ENCODE results near the gene IL1R1.

DNA sequence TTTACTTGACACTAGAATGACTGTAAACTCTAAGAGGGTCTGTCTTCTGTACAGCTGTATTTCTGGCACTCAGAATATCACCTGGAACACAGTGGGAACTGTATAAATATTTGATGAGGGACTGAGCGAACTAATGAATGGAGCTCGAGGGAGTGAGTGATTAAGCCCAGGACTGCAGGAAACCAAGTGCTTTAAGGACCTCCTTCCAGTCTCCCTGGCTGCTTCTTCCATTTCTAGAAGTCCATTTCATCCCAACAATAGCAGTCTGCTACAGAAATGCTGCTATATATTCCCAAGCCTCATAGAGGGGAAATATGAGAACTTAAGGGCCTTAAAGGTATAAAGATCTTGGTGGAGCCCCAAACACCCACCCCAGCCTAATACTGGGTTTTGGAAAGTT is 41.5 kb downstream of the IL1R1 start:
- TF ChIP-seq, protein P1, sequence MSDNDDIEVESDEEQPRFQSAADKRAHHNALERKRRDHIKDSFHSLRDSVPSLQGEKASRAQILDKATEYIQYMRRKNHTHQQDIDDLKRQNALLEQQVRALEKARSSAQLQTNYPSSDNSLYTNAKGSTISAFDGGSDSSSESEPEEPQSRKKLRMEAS (IDR thresholded peaks at IDR 0.05; ENCODE audit: low read depth, low read length) = no peak
- TF ChIP-seq, protein P2, sequence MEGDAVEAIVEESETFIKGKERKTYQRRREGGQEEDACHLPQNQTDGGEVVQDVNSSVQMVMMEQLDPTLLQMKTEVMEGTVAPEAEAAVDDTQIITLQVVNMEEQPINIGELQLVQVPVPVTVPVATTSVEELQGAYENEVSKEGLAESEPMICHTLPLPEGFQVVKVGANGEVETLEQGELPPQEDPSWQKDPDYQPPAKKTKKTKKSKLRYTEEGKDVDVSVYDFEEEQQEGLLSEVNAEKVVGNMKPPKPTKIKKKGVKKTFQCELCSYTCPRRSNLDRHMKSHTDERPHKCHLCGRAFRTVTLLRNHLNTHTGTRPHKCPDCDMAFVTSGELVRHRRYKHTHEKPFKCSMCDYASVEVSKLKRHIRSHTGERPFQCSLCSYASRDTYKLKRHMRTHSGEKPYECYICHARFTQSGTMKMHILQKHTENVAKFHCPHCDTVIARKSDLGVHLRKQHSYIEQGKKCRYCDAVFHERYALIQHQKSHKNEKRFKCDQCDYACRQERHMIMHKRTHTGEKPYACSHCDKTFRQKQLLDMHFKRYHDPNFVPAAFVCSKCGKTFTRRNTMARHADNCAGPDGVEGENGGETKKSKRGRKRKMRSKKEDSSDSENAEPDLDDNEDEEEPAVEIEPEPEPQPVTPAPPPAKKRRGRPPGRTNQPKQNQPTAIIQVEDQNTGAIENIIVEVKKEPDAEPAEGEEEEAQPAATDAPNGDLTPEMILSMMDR (IDR thresholded peaks at IDR 0.05; ENCODE audit: low read depth, low read length) = no peak
- no peak for TF ChIP-seq MYC (IDR thresholded peaks at IDR 0.05; ENCODE audit: low read depth, low read length)
- no peak for TF ChIP-seq POLR2A (IDR thresholded peaks at IDR 0.05; ENCODE audit: extremely low read depth, insufficient read length)
